Measurements from ENCODE around the gene BANF2.

DNA sequence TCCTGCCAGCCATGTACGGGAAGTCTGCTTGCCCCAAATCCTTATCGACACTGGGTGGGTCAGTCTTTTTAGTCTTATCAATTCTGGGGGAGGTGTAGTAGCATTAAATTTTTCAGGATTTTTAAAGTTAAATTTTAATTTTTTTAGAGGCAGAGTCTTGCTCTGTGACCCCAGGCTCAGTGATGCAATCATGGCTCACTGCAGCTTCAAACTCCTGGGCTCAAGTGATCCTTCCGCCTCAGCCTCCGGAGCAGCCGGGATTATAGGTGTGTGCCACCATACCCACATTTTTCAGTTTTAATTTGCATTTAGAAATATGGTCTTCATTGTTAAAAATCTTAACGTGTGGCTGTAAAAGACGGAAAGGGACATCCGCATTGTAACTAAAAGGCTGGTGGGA is 51.9 kb downstream of the BANF2 start:
- TF ChIP-seq, protein P1, sequence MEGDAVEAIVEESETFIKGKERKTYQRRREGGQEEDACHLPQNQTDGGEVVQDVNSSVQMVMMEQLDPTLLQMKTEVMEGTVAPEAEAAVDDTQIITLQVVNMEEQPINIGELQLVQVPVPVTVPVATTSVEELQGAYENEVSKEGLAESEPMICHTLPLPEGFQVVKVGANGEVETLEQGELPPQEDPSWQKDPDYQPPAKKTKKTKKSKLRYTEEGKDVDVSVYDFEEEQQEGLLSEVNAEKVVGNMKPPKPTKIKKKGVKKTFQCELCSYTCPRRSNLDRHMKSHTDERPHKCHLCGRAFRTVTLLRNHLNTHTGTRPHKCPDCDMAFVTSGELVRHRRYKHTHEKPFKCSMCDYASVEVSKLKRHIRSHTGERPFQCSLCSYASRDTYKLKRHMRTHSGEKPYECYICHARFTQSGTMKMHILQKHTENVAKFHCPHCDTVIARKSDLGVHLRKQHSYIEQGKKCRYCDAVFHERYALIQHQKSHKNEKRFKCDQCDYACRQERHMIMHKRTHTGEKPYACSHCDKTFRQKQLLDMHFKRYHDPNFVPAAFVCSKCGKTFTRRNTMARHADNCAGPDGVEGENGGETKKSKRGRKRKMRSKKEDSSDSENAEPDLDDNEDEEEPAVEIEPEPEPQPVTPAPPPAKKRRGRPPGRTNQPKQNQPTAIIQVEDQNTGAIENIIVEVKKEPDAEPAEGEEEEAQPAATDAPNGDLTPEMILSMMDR (IDR thresholded peaks at IDR 0.05), result no peak
- TF ChIP-seq POLR2A (IDR thresholded peaks at IDR 0.05), result no peak
